Colonic mucosa (tissue), 4 donors: Measurements from ENCODE around the gene FOLR1. TPM values are rescaled to one million over a fixed set of nuclear protein-coding genes. Genes with fewer than 3 reads are reported as not detected.

Experiments used
- DNase-seq: peaks from one replicate; pipeline ENCODE4 v3.0.0-alpha.2; 2020
- H3K27ac ChIP-seq: fragments of 200-600 bp; one replicate; pipeline ENCODE4 v1.8.0; 2021
- H3K27me3 ChIP-seq: fragments of 200-600 bp; one replicate; pipeline ENCODE4 v1.8.0; 2021
- H3K36me3 ChIP-seq: fragments of 200-600 bp; one replicate; pipeline ENCODE4 v1.8.0; 2021
- H3K4me1 ChIP-seq: fragments of 200-600 bp; one replicate; pipeline ENCODE4 v1.8.0; 2021; ENCODE audit warnings: mild to moderate bottlenecking
- H3K4me3 ChIP-seq: fragments of 200-600 bp; one replicate; pipeline ENCODE4 v1.8.0; 2021
- H3K9ac ChIP-seq, 2 donors: one replicate each; pipeline ENCODE4 v1.7.0; 2013; ENCODE audit warnings: control low read depth in 2 of 2, low read depth in 2 of 2, low read length in 2 of 2
- H3K9me3 ChIP-seq: fragments of 200-600 bp; one replicate; pipeline ENCODE4 v1.8.0; 2021
- CTCF ChIP-seq: fragments of 200-600 bp; IDR thresholded peaks from one replicate; pipeline ENCODE4 v1.8.0; 2022; ENCODE audit warnings: antibody characterized with exemption, mild to moderate bottlenecking
- intact Hi-C: fragments of 100-400 bp; cut with DNase I; formaldehyde crosslinking; loops from one replicate; pipeline ENCODE4 v1.14.1; 2022
- total RNA-seq, 2 donors: library from RNA; stranded (reverse); fragmentation: NEBNext Ultra II Directional in 1 of 2; extraction: Animal tissue kit (Norgen Biotek cat#: 25700) in 1 of 2; gene quantifications; one replicate each; pipeline ENCODE4 v1.2.1, GENCODE V29; 2021
- donor health status: healthy.
- donor health status: DM: no; HTN: no; CAD: no.
- donor health status: DM: no; HTN: no; CAD: no.

The FOLR1 gene
- total RNA-seq, 2 donors from 2014 or later = 0.59 TPM; not detected in 1

GRCh38 chr11:72242141-72242540 is 50.2 kb downstream of the FOLR1 start:
- Histone ChIP-seq H3K27ac (no peak overlapping the region), H3K4me3 (no peak overlapping the region), H3K9me3 (no peaks in the 10 kb centered on the region), H3K36me3 (peaks cover 2% of the 10 kb centered on the region), H3K27me3 (peaks cover 66% of the 10 kb centered on the region), H3K9ac (no peak overlapping the region), H3K4me1 (peaks cover 15% of the 10 kb centered on the region)
- intact Hi-C loops = no loop called here
- DNase-seq = no peak
- no peak for TF ChIP-seq CTCF

GRCh38 chr11:72243173-72244059 is 51.5 kb downstream of the FOLR1 start:
- no peak overlapping the region for H3K9ac ChIP-seq
- H3K27me3 ChIP-seq = peaks cover 71% of the 10 kb centered on the region
- H3K36me3 ChIP-seq = no peaks in the 10 kb centered on the region
- no peak for TF ChIP-seq CTCF
- no peak overlapping the region for H3K4me3 ChIP-seq
- intact Hi-C loops = no loop called here
- DNase-seq = no peak
- H3K27ac ChIP-seq = no peak overlapping the region
- no peaks in the 10 kb centered on the region for H3K9me3 ChIP-seq
- H3K4me1 ChIP-seq = peaks cover 15% of the 10 kb centered on the region

GRCh38 chr11:72244060-72244360 is 52.1 kb downstream of the FOLR1 start, which contains the start of gene PHOX2A:
Gene PHOX2A, minus strand, starts transcription at chr11:72244176. Its CDS starts 172 bp downstream, at chr11:72244004.
- intact Hi-C loops = no loop called here
- peaks cover 71% of the 10 kb centered on the region for H3K27me3 ChIP-seq
- no peak within 1 kb of the TSS for H3K9ac ChIP-seq
- no peak for DNase-seq
- H3K36me3 ChIP-seq = no peaks in the 10 kb centered on the region
- H3K4me1 ChIP-seq = peaks cover 15% of the 10 kb centered on the region
- H3K4me3 ChIP-seq = no peak within 1 kb of the TSS
- no peaks in the 10 kb centered on the region for H3K9me3 ChIP-seq
- H3K27ac ChIP-seq = no peak within 1 kb of the TSS
- no peak for TF ChIP-seq CTCF

GRCh38 chr11:72244361-72245262 is 52.7 kb downstream of the FOLR1 start:
- intact Hi-C loops = no loop called here
- DNase-seq = no peak
- Histone ChIP-seq H3K27me3 (peaks cover 71% of the 10 kb centered on the region), H3K9ac (no peak overlapping the region), H3K4me3 (no peak overlapping the region), H3K27ac (no peak overlapping the region), H3K9me3 (no peaks in the 10 kb centered on the region), H3K36me3 (no peaks in the 10 kb centered on the region), H3K4me1 (peaks cover 9% of the 10 kb centered on the region)
- TF ChIP-seq CTCF = no peak

- intact Hi-C loops = no loop called here
- H3K27me3 ChIP-seq = peaks cover 67% of the 10 kb centered on the region
Observed at GRCh38 chr11:72245263-72245816, 53.4 kb downstream of the FOLR1 start.

More at GRCh38 chr11:72245263-72245816, 53.4 kb downstream of the FOLR1 start:
- Histone ChIP-seq H3K9ac (no peak overlapping the region), H3K4me3 (no peak overlapping the region), H3K4me1 (peaks cover 6% of the 10 kb centered on the region), H3K9me3 (no peaks in the 10 kb centered on the region), H3K27ac (no peak overlapping the region), H3K36me3 (no peaks in the 10 kb centered on the region)
- no peak for TF ChIP-seq CTCF
- DNase-seq = no peak
